ENCODE data around the gene VGF. TPM values are rescaled to one million over a fixed set of nuclear protein-coding genes. Genes with fewer than 3 reads are reported as not detected.

The VGF gene
- total and polyA plus RNA-seq, 3 donors from 2014 or later = 0.87 to 2.3 (median 1.2) TPM

- DNase-seq = no peak
- H3K27me3 ChIP-seq = no peaks in the 10 kb centered on the region
- no peak overlapping the region for H3K27ac ChIP-seq
- TF ChIP-seq POLR2A (IDR thresholded peaks at IDR 0.05) (no peak), CTCF (IDR thresholded peaks at IDR 0.05) (no peak)
- no peaks in the 10 kb centered on the region for H3K4me1 ChIP-seq
- no peaks in the 10 kb centered on the region for H3K36me3 ChIP-seq (ENCODE audit: low read depth, missing control alignments)
- no peak overlapping the region for H3K4me3 ChIP-seq
- intact Hi-C loops (cut with DNase I; ENCODE audit: low total_unique reads) = no loop called here
- whole genome bisulfite sequencing, 2 donors = 40 to 42% methylated on average over 3 of the region's 3 CpGs
- H3K9me3 ChIP-seq = no peaks in the 10 kb centered on the region
These were observed 25.1 kb downstream of the VGF start for GRCh38 chr7:101140339-101140699.

- H3K27me3 ChIP-seq = no peaks in the 10 kb centered on the region
- peak; percentile 57 for DNase-seq
- H3K27ac ChIP-seq = peak overlapping the region in 1 of 2 donors; percentile 53
- no peaks in the 10 kb centered on the region for H3K9me3 ChIP-seq
- TF ChIP-seq POLR2A (IDR thresholded peaks at IDR 0.05) (no peak), CTCF (IDR thresholded peaks at IDR 0.05) (peak; percentile 61 to 85 (median 73))
- H3K4me3 ChIP-seq = no peak overlapping the region
- no peaks in the 10 kb centered on the region for H3K4me1 ChIP-seq
- 31 to 34% methylated on average over 16 of the region's 16 CpGs for WGBS, 2 donors
- intact Hi-C loops (cut with DNase I; ENCODE audit: low total_unique reads) = no loop called here
- no peaks in the 10 kb centered on the region for H3K36me3 ChIP-seq (ENCODE audit: low read depth, missing control alignments)
These were observed 27.0 kb downstream of the VGF start for GRCh38 chr7:101138213-101138870.

- Histone ChIP-seq H3K27me3 (no peaks in the 10 kb centered on the region), H3K4me1 (no peaks in the 10 kb centered on the region), H3K36me3 (ENCODE audit: low read depth, missing control alignments) (no peaks in the 10 kb centered on the region), H3K9me3 (no peaks in the 10 kb centered on the region), H3K4me3 (no peak overlapping the region), H3K27ac (peak overlapping the region in 1 of 2 donors; percentile 53)
- WGBS, 2 donors = 73 to 84% methylated on average over 9 of the region's 9 CpGs
- TF ChIP-seq CTCF (IDR thresholded peaks at IDR 0.05) = no peak
- no peak for TF ChIP-seq POLR2A (IDR thresholded peaks at IDR 0.05)
- intact Hi-C loops (cut with DNase I; ENCODE audit: low total_unique reads) = no loop called here
- DNase-seq = no peak
These were observed 27.6 kb downstream of the VGF start for GRCh38 chr7:101137651-101138212.

GRCh38 chr7:101134399-101134980, 30.9 kb downstream of the VGF start:
- Histone ChIP-seq H3K4me1 (no peaks in the 10 kb centered on the region), H3K27me3 (no peaks in the 10 kb centered on the region), H3K27ac (no peak overlapping the region), H3K4me3 (no peak overlapping the region), H3K9me3 (no peaks in the 10 kb centered on the region), H3K36me3 (ENCODE audit: low read depth, missing control alignments) (no peaks in the 10 kb centered on the region)
- TF ChIP-seq CTCF (IDR thresholded peaks at IDR 0.05) (no peak), POLR2A (IDR thresholded peaks at IDR 0.05) (no peak)
- whole genome bisulfite sequencing, 2 donors = 84 to 90% methylated on average over 6 of the region's 6 CpGs
- intact Hi-C loops (cut with DNase I; ENCODE audit: low total_unique reads) = no loop called here
- DNase-seq = no peak
